Breast epithelium (tissue), 4 donors: ENCODE data around the gene CRY2. TPM values are rescaled to one million over a fixed set of nuclear protein-coding genes. Genes with fewer than 3 reads are reported as not detected.
A peak's percentile ranks its signal among the peaks of the same experiment; 100 is the strongest.

Source experiments
- DNase-seq, 2 donors: peaks; one replicate each; pipeline ENCODE4 v3.0.0-alpha.2; 2019; ENCODE audit warnings: low spot score in 2 of 2
- H3K27ac ChIP-seq, 2 donors: fragments of 200-600 bp; sonication (generic) in 1 of 2; one replicate each; pipeline ENCODE4 v1.5.1; 2016 to 2019; ENCODE audit warnings: mild to moderate bottlenecking in 1 of 2
- H3K27me3 ChIP-seq, 2 donors: fragments of 200-600 bp; sonication (generic) in 1 of 2; one replicate each; pipeline versions ENCODE4 v1.5.1 to v1.6.0; 2017 to 2019; ENCODE audit warnings: control low read depth in 1 of 2, mild to moderate bottlenecking in 1 of 2
- H3K36me3 ChIP-seq: fragments of 200-600 bp; one replicate; pipeline ENCODE4 v1.5.1; 2019
- H3K4me1 ChIP-seq, 2 donors: fragments of 200-600 bp; sonication (generic); one replicate each; pipeline ENCODE4 v1.5.1; 2016 to 2019; ENCODE audit warnings: control low read depth in 1 of 2
- H3K4me3 ChIP-seq, 3 donors: fragments of 200-600 bp; sonication (generic); 1 replicate in 2 of 3; 2 replicates in 1 of 3; pipeline ENCODE4 v1.5.1; 2016 to 2019; ENCODE audit warnings: mild to moderate bottlenecking in 3 of 3, moderate library complexity in 2 of 3
- H3K9me3 ChIP-seq, 2 donors: fragments of 200-600 bp; sonication (generic) in 1 of 2; one replicate each; pipeline ENCODE4 v1.5.1; 2016 to 2019; ENCODE audit warnings: control low read depth in 1 of 2
- POLR2A ChIP-seq: fragments of 450-650 bp; IDR thresholded peaks from one replicate; pipeline ENCODE4 v1.6.1; 2016; ENCODE audit warnings: antibody characterized with exemption, mild to moderate bottlenecking, moderate library complexity
- POLR2AphosphoS5 ChIP-seq, 3 donors: sonication (generic); formaldehyde crosslinking; IDR thresholded peaks; one replicate each; pipeline ENCODE4 v1.6.1; 2017; ENCODE audit warnings: antibody characterized with exemption in 3 of 3
- intact Hi-C: fragments of 100-400 bp; cut with DNase I; formaldehyde crosslinking; loops from one replicate; pipeline ENCODE4 v1.15.1; 2023; ENCODE audit warnings: low total_unique reads
- total RNA-seq, 3 donors: library from RNA; depleted of rRNA; stranded (reverse); fragments of >200 nt; gene quantifications; one replicate each; pipeline ENCODE4 v1.1.0, GENCODE V29; 2016
- TF ChIP-seq, protein P1 (sequence below), 3 donors: fragments of 450-650 bp; IDR thresholded peaks; one replicate each; pipeline ENCODE4 v1.5.1; 2016 to 2017; ENCODE audit warnings: antibody characterized with exemption in 3 of 3, mild to moderate bottlenecking in 3 of 3, moderate library complexity in 3 of 3

Gene CRY2
- total RNA-seq, 3 donors from 2014 or later, result 44.2 to 54.1 (median 44.3) TPM

GRCh38 chr11:45921561-45922424 lies 74.5 kb downstream of the CRY2 start:
- H3K9me3 ChIP-seq, result no peaks in the 10 kb centered on the region
- H3K4me1 ChIP-seq, result peaks cover 0 to 18% of the 10 kb centered on the region in 2 donors
- intact Hi-C loops, result no loop called here
- no peaks in the 10 kb centered on the region for H3K36me3 ChIP-seq
- peak overlapping the region; percentile 83 to 88 for H3K27ac ChIP-seq
- peak overlapping the region in 2 of 3 donors; percentile 67 to 79 for H3K4me3 ChIP-seq
- DNase-seq, result peak; percentile 67 to 71
- TF ChIP-seq POLR2AphosphoS5 (IDR thresholded peaks at IDR 0.05), result no peak
- TF ChIP-seq, protein P1, sequence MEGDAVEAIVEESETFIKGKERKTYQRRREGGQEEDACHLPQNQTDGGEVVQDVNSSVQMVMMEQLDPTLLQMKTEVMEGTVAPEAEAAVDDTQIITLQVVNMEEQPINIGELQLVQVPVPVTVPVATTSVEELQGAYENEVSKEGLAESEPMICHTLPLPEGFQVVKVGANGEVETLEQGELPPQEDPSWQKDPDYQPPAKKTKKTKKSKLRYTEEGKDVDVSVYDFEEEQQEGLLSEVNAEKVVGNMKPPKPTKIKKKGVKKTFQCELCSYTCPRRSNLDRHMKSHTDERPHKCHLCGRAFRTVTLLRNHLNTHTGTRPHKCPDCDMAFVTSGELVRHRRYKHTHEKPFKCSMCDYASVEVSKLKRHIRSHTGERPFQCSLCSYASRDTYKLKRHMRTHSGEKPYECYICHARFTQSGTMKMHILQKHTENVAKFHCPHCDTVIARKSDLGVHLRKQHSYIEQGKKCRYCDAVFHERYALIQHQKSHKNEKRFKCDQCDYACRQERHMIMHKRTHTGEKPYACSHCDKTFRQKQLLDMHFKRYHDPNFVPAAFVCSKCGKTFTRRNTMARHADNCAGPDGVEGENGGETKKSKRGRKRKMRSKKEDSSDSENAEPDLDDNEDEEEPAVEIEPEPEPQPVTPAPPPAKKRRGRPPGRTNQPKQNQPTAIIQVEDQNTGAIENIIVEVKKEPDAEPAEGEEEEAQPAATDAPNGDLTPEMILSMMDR (IDR thresholded peaks at IDR 0.05), result peak in 2 of 3 donors; percentile 13 to 14
- no peak for TF ChIP-seq POLR2A
- no peaks in the 10 kb centered on the region for H3K27me3 ChIP-seq

- Histone ChIP-seq H3K27me3 (no peaks in the 10 kb centered on the region), H3K4me1 (peaks cover 0 to 14% of the 10 kb centered on the region in 2 donors)
Observed at GRCh38 chr11:45922425-45923082, 75.3 kb downstream of the CRY2 start, which contains the start of gene LARGE2. LARGE2 (plus strand) TSS chr11:45922656; CDS start chr11:45922883, 227 bp downstream.

GRCh38 chr11:45924036-45924915 lies 77.0 kb downstream of the CRY2 start:
- intact Hi-C loops, result no loop called here
- no peaks in the 10 kb centered on the region for H3K9me3 ChIP-seq
- no peaks in the 10 kb centered on the region for H3K27me3 ChIP-seq
- H3K36me3 ChIP-seq, result no peaks in the 10 kb centered on the region
- peak; percentile 21 to 43 for DNase-seq
- TF ChIP-seq POLR2A (no peak), POLR2AphosphoS5 (IDR thresholded peaks at IDR 0.05) (no peak)
- TF ChIP-seq, protein P1 (IDR thresholded peaks at IDR 0.05), result no peak
- H3K4me3 ChIP-seq, result no peak overlapping the region
- peak overlapping the region in 1 of 2 donors; percentile 2 for H3K27ac ChIP-seq
- peaks cover 0 to 14% of the 10 kb centered on the region in 2 donors for H3K4me1 ChIP-seq

More at GRCh38 chr11:45922425-45923082, 75.3 kb downstream of the CRY2 start, which contains the start of gene LARGE2:
- intact Hi-C loops, result no loop called here
- Histone ChIP-seq H3K27ac (peak within 1 kb of the TSS; percentile 83 to 88), H3K4me3 (peak within 1 kb of the TSS; percentile 13 to 79 (median 67)), H3K36me3 (no peaks in the 10 kb centered on the region), H3K9me3 (no peaks in the 10 kb centered on the region)
- TF ChIP-seq, protein P1 (IDR thresholded peaks at IDR 0.05), result no peak
- DNase-seq, result peak; percentile 50 to 61

DNA sequence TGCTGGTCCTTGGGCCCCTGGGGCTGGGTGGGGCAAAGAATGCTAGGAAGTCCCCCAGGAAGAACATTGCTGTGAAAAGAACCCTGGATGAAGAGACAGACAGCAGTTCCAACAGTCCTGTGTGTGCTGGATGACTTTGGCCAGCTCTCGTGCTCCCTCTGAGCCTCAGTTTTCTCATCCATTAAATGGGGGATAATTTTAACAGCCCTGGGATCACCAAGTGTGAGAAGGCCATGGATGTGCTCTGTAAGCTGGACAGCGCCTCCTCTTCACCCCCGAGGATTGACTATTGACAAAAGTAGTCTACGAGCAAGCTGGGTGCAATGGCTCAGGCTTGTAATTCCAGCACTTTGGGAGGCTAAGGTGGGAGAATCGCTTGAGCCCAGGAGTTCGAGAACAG lies 77.7 kb downstream of the CRY2 start:
- Histone ChIP-seq H3K4me1 (peaks cover 0 to 19% of the 10 kb centered on the region in 2 donors), H3K27ac (no peak overlapping the region), H3K4me3 (no peak overlapping the region), H3K27me3 (no peaks in the 10 kb centered on the region), H3K9me3 (no peaks in the 10 kb centered on the region), H3K36me3 (no peaks in the 10 kb centered on the region)
- peak in 1 of 2 donors; percentile 15 for DNase-seq
- intact Hi-C loops, result no loop called here
- TF ChIP-seq POLR2A (no peak), POLR2AphosphoS5 (IDR thresholded peaks at IDR 0.05) (no peak)
- TF ChIP-seq, protein P1 (IDR thresholded peaks at IDR 0.05), result no peak
